Smooth muscle cell (in vitro differentiated cells): ENCODE data around the gene FAM9C. TPM values are rescaled to one million over a fixed set of nuclear protein-coding genes. Genes with fewer than 3 reads are reported as not detected.
"Not testable (repeated sequence)": the region's sequence is repeated elsewhere in the genome, so short reads cannot be mapped to it uniquely, and the experiment has no call there.

ENCODE experiments used
- DNase-seq: peaks from one replicate; lab custom pipeline; 2025; ENCODE audit not compliant: unreplicated experiment; lab: John Stamatoyannopoulos, UW
- H2AFZ ChIP-seq: fragments of 200-600 bp; sonication (generic); 2 replicates; pipeline ENCODE4 v1.6.0; 2016; ENCODE audit warnings: antibody characterized with exemption, low read depth, mild to moderate bottlenecking
- H3F3A ChIP-seq: fragments of 200-600 bp; sonication (generic); 2 replicates; pipeline ENCODE4 v1.6.0; 2017; ENCODE audit warnings: antibody characterized with exemption, low read depth
- H3K27ac ChIP-seq: fragments of 200-600 bp; sonication (generic); 2 replicates; pipeline ENCODE4 v1.5.1; 2016; ENCODE audit warnings: low read depth, mild to moderate bottlenecking
- H3K27me3 ChIP-seq: fragments of 200-600 bp; sonication (generic); 2 replicates; pipeline ENCODE4 v1.6.1; 2016; ENCODE audit warnings: low read depth, mild to moderate bottlenecking
- H3K36me3 ChIP-seq: fragments of 200-600 bp; sonication (generic); 2 replicates; pipeline ENCODE4 v1.5.1; 2016; ENCODE audit warnings: low read depth
- H3K4me1 ChIP-seq: fragments of 200-600 bp; sonication (generic); 2 replicates; pipeline ENCODE4 v1.5.1; 2016; ENCODE audit warnings: low read depth
- H3K4me2 ChIP-seq: fragments of 200-600 bp; sonication (generic); 2 replicates; pipeline ENCODE4 v1.6.0; 2016; ENCODE audit warnings: mild to moderate bottlenecking
- H3K4me3 ChIP-seq: fragments of 200-600 bp; sonication (generic); 2 replicates; pipeline ENCODE4 v1.5.1; 2016; ENCODE audit warnings: mild to moderate bottlenecking
- H3K79me2 ChIP-seq: fragments of 200-600 bp; sonication (generic); 2 replicates; pipeline ENCODE4 v1.6.0; 2016; ENCODE audit warnings: low read depth, mild to moderate bottlenecking
- H3K9ac ChIP-seq: fragments of 200-600 bp; sonication (generic); 2 replicates; pipeline ENCODE4 v1.6.0; 2016; ENCODE audit warnings: low read depth
- H3K9me3 ChIP-seq: fragments of 200-600 bp; sonication (generic); replicated peaks from 2 replicates; pipeline ENCODE4 v1.5.1; 2016; ENCODE audit warnings: low read depth
- H4K20me1 ChIP-seq: fragments of 200-600 bp; sonication (generic); 2 replicates; pipeline ENCODE4 v1.6.0; 2016; ENCODE audit warnings: low read depth
- WGBS: methylation state at CpG from one replicate; pipeline ENCODE4 v1.1.7; 2016; ENCODE audit warnings: low lambda C conversion rate; 5-methylcytosine and 5-hydroxymethylcytosine counted together
- polyA plus RNA-seq: library from polyadenylated mRNA; unstranded; fragments of >200 nt; fragmentation: Nextera tagmentation; extraction: Ambion mirVana; gene quantifications from 2 replicates; pipeline ENCODE4 v1.2.1, GENCODE V29; 2016
- total RNA-seq: library from RNA; depleted of rRNA; stranded (reverse); fragments of >200 nt; gene quantifications from 2 replicates; pipeline ENCODE4 v1.2.3, GENCODE V29; 2014
- TF ChIP-seq, protein P1 (sequence below): fragments of 200-600 bp; sonication (generic); IDR thresholded peaks from 2 replicates; pipeline ENCODE4 v1.5.1; 2017; ENCODE audit warnings: borderline replicate concordance, mild to moderate bottlenecking, antibody characterized with exemption; ENCODE audit not compliant: insufficient read depth, poor library complexity, severe bottlenecking

Gene FAM9C
- total and polyA plus RNA-seq, 2 experiments from 2014 or later: not detected

DNA sequence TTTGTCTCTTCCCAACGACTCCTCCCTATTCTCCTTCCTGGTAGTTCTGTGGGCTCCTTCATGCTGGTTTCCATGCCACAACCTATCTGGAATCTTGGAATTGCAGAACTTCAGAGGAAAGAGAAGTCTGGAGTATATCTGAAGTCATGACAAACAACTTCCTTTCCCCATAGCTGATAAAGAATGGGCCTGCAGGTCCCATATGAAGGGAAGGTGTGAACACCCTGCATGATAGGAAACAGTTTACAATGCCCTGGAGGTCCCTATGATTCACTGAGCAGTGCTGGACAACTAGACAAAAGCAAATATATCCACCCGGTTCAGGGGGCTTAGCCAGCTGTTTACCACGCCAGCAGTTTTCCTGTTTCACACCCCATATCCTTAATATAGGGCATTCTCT, 19.4 kb downstream of the FAM9C start:
- Histone ChIP-seq H3K27me3 (no peaks in the 10 kb centered on the region), H2AFZ (peak overlapping the region; percentile 46), H3K9me3 (no peaks in the 10 kb centered on the region), H3K9ac (no peak overlapping the region), H3K79me2 (no peaks in the 10 kb centered on the region), H3K4me3 (no peak overlapping the region), H3K36me3 (no peaks in the 10 kb centered on the region), H4K20me1 (no peaks in the 10 kb centered on the region), H3K27ac (no peak overlapping the region), H3K4me1 (peaks cover 28% of the 10 kb centered on the region), H3K4me2 (no peak overlapping the region), H3F3A (peaks cover 3% of the 10 kb centered on the region)
- 24% methylated on average over 3 of the region's 3 CpGs for WGBS
- DNase-seq: no peak
- TF ChIP-seq, protein P1, sequence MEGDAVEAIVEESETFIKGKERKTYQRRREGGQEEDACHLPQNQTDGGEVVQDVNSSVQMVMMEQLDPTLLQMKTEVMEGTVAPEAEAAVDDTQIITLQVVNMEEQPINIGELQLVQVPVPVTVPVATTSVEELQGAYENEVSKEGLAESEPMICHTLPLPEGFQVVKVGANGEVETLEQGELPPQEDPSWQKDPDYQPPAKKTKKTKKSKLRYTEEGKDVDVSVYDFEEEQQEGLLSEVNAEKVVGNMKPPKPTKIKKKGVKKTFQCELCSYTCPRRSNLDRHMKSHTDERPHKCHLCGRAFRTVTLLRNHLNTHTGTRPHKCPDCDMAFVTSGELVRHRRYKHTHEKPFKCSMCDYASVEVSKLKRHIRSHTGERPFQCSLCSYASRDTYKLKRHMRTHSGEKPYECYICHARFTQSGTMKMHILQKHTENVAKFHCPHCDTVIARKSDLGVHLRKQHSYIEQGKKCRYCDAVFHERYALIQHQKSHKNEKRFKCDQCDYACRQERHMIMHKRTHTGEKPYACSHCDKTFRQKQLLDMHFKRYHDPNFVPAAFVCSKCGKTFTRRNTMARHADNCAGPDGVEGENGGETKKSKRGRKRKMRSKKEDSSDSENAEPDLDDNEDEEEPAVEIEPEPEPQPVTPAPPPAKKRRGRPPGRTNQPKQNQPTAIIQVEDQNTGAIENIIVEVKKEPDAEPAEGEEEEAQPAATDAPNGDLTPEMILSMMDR: no peak

DNA sequence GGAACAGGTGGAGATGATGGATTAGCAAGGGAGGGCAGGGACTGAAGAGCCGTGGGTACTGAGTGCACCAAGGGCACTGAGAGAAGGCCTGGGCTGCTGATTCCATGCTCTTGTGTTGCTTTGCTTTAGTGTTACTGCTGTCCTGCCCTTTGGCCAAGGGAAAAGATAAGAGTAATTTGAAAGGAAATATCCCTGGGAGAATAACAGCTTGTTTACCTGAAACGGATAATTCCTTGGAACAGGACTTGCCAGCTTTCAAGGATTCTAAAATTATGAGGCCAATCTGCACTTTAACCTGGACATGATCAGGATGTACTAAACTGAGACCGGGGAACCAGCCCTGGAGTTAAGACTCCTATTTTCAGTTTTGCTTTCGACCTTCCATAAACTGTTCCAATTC, 20.4 kb downstream of the FAM9C start:
- peaks cover 18% of the 10 kb centered on the region for H3K4me1 ChIP-seq
- no peak overlapping the region for H3K4me3 ChIP-seq
- TF ChIP-seq, protein P1: no peak
- no peaks in the 10 kb centered on the region for H3K36me3 ChIP-seq
- H3K9ac ChIP-seq: no peak overlapping the region
- H3K27me3 ChIP-seq: no peaks in the 10 kb centered on the region
- H3F3A ChIP-seq: no peaks in the 10 kb centered on the region
- no peak overlapping the region for H2AFZ ChIP-seq
- no peaks in the 10 kb centered on the region for H3K79me2 ChIP-seq
- H3K9me3 ChIP-seq: no peaks in the 10 kb centered on the region
- 86% methylated on average over 4 of the region's 4 CpGs for WGBS
- DNase-seq: no peak
- H4K20me1 ChIP-seq: no peaks in the 10 kb centered on the region
- no peak overlapping the region for H3K4me2 ChIP-seq
- H3K27ac ChIP-seq: no peak overlapping the region

- no peaks in the 10 kb centered on the region for H4K20me1 ChIP-seq
- no peak for DNase-seq
- no peak overlapping the region for H3K4me3 ChIP-seq
- 95% methylated on average over 3 of the region's 3 CpGs for WGBS
- H3K9ac ChIP-seq: no peak overlapping the region
- no peaks in the 10 kb centered on the region for H3K36me3 ChIP-seq
- H3K9me3 ChIP-seq: no peaks in the 10 kb centered on the region
- H2AFZ ChIP-seq: no peak overlapping the region
- no peaks in the 10 kb centered on the region for H3K79me2 ChIP-seq
- TF ChIP-seq, protein P1: no peak
- peaks cover 15% of the 10 kb centered on the region for H3K4me1 ChIP-seq
- H3K4me2 ChIP-seq: no peak overlapping the region
- no peaks in the 10 kb centered on the region for H3K27me3 ChIP-seq
- H3F3A ChIP-seq: no peaks in the 10 kb centered on the region
- H3K27ac ChIP-seq: no peak overlapping the region
Measured at GRCh38 chrX:13023567-13023966, 20.9 kb downstream of the FAM9C start.

DNA sequence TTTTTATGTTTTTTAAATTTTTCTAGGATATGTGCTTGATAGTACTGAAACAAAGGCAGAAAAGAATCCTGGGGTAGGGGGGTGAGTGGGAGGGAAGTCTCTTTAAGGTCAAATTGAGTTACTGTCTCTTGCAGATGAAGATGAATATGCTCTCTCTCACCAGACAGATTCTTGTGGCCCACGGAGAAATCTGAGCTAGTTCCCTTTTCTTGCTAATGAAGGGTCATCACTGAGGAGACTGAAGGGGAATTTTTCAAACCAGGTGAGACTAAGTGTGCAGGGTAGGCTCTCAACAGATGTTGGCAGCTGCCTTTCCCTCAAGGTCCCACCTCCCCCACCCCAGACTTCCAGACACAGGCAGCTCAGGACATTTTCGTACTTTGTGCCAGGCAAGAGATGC, 21.5 kb downstream of the FAM9C start:
- Histone ChIP-seq H4K20me1 (no peaks in the 10 kb centered on the region), H3K36me3 (no peaks in the 10 kb centered on the region), H3K27ac (no peak overlapping the region), H3K4me2 (no peak overlapping the region), H3K4me1 (peaks cover 15% of the 10 kb centered on the region), H3K79me2 (no peaks in the 10 kb centered on the region), H3K27me3 (no peaks in the 10 kb centered on the region), H3K4me3 (no peak overlapping the region), H2AFZ (peak overlapping the region; percentile 72), H3K9me3 (no peaks in the 10 kb centered on the region), H3K9ac (no peak overlapping the region), H3F3A (no peaks in the 10 kb centered on the region)
- TF ChIP-seq, protein P1: no peak
- WGBS: 51% methylated on average over 2 of the region's 2 CpGs
- no peak for DNase-seq

- H3K9ac ChIP-seq, H4K20me1 ChIP-seq, H3K27ac ChIP-seq, DNase-seq, H3K4me1 ChIP-seq, H3F3A ChIP-seq, H2AFZ ChIP-seq, H3K9me3 ChIP-seq, H3K4me2 ChIP-seq, H3K4me3 ChIP-seq, H3K36me3 ChIP-seq, H3K27me3 ChIP-seq, H3K79me2 ChIP-seq: not testable (repeated sequence)
- WGBS: 95% methylated on average over 6 of the region's 6 CpGs
Measured at GRCh38 chrX:13016731-13017130, 27.7 kb downstream of the FAM9C start.
